HepG2 (cell line): ENCODE measurements around the gene PODXL2. TPM values are rescaled to one million over a fixed set of nuclear protein-coding genes. Genes with fewer than 3 reads are reported as not detected.
A peak's percentile ranks its signal among the peaks of the same experiment; 100 is the strongest.

Experiments
- FOXO1 ChIP-seq: sonication (generic); formaldehyde crosslinking; IDR thresholded peaks from 2 replicates; pipeline ENCODE4 v1.4.0; 2020; ENCODE audit warnings: missing genetic modification reagents
- MAZ ChIP-seq, 2 experiments: sonication (generic) in 1 of 2; formaldehyde crosslinking in 1 of 2; IDR thresholded peaks; 2 replicates each; pipeline versions ENCODE4 v1.5.0 to v1.6.1; 2012 to 2020; ENCODE audit warnings: low read depth in 2 of 2, mild to moderate bottlenecking in 2 of 2, borderline replicate concordance in 1 of 2, improper control_type of control experiment in 1 of 2, low read length in 1 of 2, missing genetic modification reagents in 1 of 2, moderate library complexity in 1 of 2
- NFIB ChIP-seq: sonication (generic); formaldehyde crosslinking; IDR thresholded peaks from 2 replicates; pipeline ENCODE4 v1.9.0; 2021; ENCODE audit warnings: missing genetic modification reagents, mild to moderate bottlenecking, borderline replicate concordance
- SRF ChIP-seq: IDR thresholded peaks from 2 replicates; pipeline ENCODE4 v1.6.1; 2011; ENCODE audit warnings: mild to moderate bottlenecking, low read depth, low read length, moderate library complexity
- ZNF317 ChIP-seq: sonication (generic); formaldehyde crosslinking; IDR thresholded peaks from 2 replicates; pipeline ENCODE4 v1.5.0; 2020; ENCODE audit warnings: mild to moderate bottlenecking, missing genetic modification reagents
- ZNF441 ChIP-seq: sonication (generic); formaldehyde crosslinking; IDR thresholded peaks from 2 replicates; pipeline ENCODE4 v1.7.0; 2021; ENCODE audit warnings: missing genetic modification reagents, borderline replicate concordance
- ZNF549 ChIP-seq: sonication (generic); formaldehyde crosslinking; IDR thresholded peaks from 2 replicates; pipeline ENCODE4 v1.5.0; 2020; ENCODE audit warnings: missing genetic modification reagents
- ZNF773 ChIP-seq: sonication (generic); formaldehyde crosslinking; IDR thresholded peaks from 2 replicates; pipeline ENCODE4 v1.4.0; 2020; ENCODE audit warnings: missing genetic modification reagents, borderline replicate concordance
- polyA plus RNA-seq, 8 experiments: library from polyadenylated mRNA; depleted of rRNA in 3 of 8; stranded (reverse) in 7 of 8; unstranded in 1 of 8; fragments of >200 nt; fragmentation: Illumina TruSeq in 4 of 8; extraction: Trizol in 4 of 8; gene quantifications; 2 replicates each; pipeline versions ENCODE4 v1.2.1 to v1.2.3, GENCODE V29; 2011 to 2016; ENCODE audit warnings: low read depth in 4 of 8, missing spikeins in 1 of 8, mixed read lengths in 1 of 8; ENCODE audit not compliant: insufficient read depth in 1 of 8
- total RNA-seq, 5 experiments: library from RNA; depleted of rRNA; stranded (reverse); fragments of >200 nt; fragmentation: Illumina TruSeq; extraction: Trizol; gene quantifications; 2 replicates each; pipeline ENCODE4 v1.2.3, GENCODE V29; 2016; ENCODE audit warnings: low read depth in 1 of 5
- TF ChIP-seq, protein P1 (sequence below): sonication (generic); formaldehyde crosslinking; IDR thresholded peaks from 2 replicates; pipeline ENCODE4 v1.4.0; 2020; ENCODE audit warnings: missing genetic modification reagents
- TF ChIP-seq, protein P2 (sequence below): sonication (generic); formaldehyde crosslinking; IDR thresholded peaks from 2 replicates; pipeline ENCODE4; 2020; ENCODE audit warnings: missing genetic modification reagents, mild to moderate bottlenecking, borderline replicate concordance
- TF ChIP-seq, protein P3 (sequence below): sonication (generic); formaldehyde crosslinking; IDR thresholded peaks from 2 replicates; pipeline ENCODE4 v1.8.1; 2023; ENCODE audit warnings: mild to moderate bottlenecking, missing genetic modification reagents
- TF ChIP-seq, protein P4 (sequence below): sonication (generic); formaldehyde crosslinking; IDR thresholded peaks from 2 replicates; pipeline ENCODE4 v1.5.0; 2020; ENCODE audit warnings: mild to moderate bottlenecking, missing genetic modification reagents
- TF ChIP-seq, protein P5 (sequence below): IDR thresholded peaks from 2 replicates; pipeline ENCODE4 v1.6.1; 2016; ENCODE audit warnings: low read depth, missing genetic modification reagents, missing compliant biosample characterization

PODXL2 gene
- total and polyA plus RNA-seq, 2 of the 13 experiments (the other 11 are each of a cell fraction or from before 2014, with no cell fraction given): 20.4 to 25.1 TPM

DNA sequence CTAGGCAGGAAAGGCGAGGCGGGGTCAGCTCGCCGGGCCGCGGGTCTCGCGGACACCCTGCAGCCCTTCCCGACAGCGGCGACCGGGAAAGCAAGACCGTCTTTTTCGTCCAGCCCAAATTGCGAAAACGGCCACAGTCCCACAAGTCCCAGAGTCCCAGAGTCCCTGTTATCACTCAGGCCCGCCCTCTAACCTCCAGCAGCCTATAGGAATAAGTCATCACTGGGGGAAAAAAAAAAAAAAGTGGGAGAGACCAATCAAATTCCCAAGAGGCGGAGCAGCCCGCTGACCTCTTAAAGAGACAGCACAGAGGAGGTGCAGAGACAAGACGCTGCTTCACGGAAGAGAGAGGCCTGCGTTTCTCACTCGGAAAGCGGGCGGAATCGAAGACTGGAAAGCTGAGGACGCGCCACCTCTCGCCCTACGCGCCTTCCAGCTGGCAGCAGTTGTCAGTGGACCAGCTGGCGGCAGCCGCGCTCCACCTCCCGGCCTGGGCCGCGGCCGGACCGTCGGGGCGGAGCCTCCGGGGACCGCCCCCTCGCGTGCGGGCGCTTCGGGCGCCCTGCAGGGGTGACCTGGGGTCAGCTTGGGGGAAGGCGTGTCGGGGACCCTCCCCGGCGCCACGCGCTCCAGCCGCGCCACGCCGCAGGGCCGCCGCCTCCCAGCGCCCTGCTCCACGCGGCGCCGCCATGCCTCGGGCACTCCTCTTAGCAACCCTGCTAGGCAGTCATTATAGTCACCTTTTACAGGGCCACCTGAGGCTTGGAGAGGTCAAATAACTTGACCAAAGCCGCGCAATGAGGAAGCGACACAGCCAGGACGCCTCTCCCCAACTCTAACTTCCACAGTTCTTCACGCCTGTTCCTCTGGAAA, 38.2 kb upstream of the PODXL2 start, which contains the start of gene TPRA1 (continued):
- TF ChIP-seq, protein P1, sequence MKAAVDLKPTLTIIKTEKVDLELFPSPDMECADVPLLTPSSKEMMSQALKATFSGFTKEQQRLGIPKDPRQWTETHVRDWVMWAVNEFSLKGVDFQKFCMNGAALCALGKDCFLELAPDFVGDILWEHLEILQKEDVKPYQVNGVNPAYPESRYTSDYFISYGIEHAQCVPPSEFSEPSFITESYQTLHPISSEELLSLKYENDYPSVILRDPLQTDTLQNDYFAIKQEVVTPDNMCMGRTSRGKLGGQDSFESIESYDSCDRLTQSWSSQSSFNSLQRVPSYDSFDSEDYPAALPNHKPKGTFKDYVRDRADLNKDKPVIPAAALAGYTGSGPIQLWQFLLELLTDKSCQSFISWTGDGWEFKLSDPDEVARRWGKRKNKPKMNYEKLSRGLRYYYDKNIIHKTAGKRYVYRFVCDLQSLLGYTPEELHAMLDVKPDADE (CRISPR knock-in tag): no peak
- TF ChIP-seq SRF: no peak
- TF ChIP-seq FOXO1 (CRISPR knock-in tag): no peak
- TF ChIP-seq MAZ (IDR thresholded peaks at IDR 0.05; ENCODE audit: borderline replicate concordance, low read depth, low read length): no peak
- peak; percentile 33; the same call in 1 of the 2 replicates for TF ChIP-seq MAZ (CRISPR knock-in tag; IDR thresholded peaks at IDR 0.05; ENCODE audit: low read depth)
- TF ChIP-seq, protein P2, sequence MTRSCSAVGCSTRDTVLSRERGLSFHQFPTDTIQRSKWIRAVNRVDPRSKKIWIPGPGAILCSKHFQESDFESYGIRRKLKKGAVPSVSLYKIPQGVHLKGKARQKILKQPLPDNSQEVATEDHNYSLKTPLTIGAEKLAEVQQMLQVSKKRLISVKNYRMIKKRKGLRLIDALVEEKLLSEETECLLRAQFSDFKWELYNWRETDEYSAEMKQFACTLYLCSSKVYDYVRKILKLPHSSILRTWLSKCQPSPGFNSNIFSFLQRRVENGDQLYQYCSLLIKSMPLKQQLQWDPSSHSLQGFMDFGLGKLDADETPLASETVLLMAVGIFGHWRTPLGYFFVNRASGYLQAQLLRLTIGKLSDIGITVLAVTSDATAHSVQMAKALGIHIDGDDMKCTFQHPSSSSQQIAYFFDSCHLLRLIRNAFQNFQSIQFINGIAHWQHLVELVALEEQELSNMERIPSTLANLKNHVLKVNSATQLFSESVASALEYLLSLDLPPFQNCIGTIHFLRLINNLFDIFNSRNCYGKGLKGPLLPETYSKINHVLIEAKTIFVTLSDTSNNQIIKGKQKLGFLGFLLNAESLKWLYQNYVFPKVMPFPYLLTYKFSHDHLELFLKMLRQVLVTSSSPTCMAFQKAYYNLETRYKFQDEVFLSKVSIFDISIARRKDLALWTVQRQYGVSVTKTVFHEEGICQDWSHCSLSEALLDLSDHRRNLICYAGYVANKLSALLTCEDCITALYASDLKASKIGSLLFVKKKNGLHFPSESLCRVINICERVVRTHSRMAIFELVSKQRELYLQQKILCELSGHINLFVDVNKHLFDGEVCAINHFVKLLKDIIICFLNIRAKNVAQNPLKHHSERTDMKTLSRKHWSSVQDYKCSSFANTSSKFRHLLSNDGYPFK (CRISPR knock-in tag): no peak
- TF ChIP-seq ZNF317 (CRISPR knock-in tag): no peak
- TF ChIP-seq, protein P3, sequence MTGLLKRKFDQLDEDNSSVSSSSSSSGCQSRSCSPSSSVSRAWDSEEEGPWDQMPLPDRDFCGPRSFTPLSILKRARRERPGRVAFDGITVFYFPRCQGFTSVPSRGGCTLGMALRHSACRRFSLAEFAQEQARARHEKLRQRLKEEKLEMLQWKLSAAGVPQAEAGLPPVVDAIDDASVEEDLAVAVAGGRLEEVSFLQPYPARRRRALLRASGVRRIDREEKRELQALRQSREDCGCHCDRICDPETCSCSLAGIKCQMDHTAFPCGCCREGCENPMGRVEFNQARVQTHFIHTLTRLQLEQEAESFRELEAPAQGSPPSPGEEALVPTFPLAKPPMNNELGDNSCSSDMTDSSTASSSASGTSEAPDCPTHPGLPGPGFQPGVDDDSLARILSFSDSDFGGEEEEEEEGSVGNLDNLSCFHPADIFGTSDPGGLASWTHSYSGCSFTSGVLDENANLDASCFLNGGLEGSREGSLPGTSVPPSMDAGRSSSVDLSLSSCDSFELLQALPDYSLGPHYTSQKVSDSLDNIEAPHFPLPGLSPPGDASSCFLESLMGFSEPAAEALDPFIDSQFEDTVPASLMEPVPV (CRISPR knock-in tag): no peak
- TF ChIP-seq, protein P4, sequence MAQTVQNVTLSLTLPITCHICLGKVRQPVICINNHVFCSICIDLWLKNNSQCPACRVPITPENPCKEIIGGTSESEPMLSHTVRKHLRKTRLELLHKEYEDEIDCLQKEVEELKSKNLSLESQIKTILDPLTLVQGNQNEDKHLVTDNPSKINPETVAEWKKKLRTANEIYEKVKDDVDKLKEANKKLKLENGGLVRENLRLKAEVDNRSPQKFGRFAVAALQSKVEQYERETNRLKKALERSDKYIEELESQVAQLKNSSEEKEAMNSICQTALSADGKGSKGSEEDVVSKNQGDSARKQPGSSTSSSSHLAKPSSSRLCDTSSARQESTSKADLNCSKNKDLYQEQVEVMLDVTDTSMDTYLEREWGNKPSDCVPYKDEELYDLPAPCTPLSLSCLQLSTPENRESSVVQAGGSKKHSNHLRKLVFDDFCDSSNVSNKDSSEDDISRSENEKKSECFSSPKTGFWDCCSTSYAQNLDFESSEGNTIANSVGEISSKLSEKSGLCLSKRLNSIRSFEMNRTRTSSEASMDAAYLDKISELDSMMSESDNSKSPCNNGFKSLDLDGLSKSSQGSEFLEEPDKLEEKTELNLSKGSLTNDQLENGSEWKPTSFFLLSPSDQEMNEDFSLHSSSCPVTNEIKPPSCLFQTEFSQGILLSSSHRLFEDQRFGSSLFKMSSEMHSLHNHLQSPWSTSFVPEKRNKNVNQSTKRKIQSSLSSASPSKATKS: no peak
- no peak; the same call in 1 of the 2 replicates for TF ChIP-seq ZNF441
- TF ChIP-seq ZNF549 (CRISPR knock-in tag): no peak
- TF ChIP-seq ZNF773 (CRISPR knock-in tag): no peak
- TF ChIP-seq, protein P5, sequence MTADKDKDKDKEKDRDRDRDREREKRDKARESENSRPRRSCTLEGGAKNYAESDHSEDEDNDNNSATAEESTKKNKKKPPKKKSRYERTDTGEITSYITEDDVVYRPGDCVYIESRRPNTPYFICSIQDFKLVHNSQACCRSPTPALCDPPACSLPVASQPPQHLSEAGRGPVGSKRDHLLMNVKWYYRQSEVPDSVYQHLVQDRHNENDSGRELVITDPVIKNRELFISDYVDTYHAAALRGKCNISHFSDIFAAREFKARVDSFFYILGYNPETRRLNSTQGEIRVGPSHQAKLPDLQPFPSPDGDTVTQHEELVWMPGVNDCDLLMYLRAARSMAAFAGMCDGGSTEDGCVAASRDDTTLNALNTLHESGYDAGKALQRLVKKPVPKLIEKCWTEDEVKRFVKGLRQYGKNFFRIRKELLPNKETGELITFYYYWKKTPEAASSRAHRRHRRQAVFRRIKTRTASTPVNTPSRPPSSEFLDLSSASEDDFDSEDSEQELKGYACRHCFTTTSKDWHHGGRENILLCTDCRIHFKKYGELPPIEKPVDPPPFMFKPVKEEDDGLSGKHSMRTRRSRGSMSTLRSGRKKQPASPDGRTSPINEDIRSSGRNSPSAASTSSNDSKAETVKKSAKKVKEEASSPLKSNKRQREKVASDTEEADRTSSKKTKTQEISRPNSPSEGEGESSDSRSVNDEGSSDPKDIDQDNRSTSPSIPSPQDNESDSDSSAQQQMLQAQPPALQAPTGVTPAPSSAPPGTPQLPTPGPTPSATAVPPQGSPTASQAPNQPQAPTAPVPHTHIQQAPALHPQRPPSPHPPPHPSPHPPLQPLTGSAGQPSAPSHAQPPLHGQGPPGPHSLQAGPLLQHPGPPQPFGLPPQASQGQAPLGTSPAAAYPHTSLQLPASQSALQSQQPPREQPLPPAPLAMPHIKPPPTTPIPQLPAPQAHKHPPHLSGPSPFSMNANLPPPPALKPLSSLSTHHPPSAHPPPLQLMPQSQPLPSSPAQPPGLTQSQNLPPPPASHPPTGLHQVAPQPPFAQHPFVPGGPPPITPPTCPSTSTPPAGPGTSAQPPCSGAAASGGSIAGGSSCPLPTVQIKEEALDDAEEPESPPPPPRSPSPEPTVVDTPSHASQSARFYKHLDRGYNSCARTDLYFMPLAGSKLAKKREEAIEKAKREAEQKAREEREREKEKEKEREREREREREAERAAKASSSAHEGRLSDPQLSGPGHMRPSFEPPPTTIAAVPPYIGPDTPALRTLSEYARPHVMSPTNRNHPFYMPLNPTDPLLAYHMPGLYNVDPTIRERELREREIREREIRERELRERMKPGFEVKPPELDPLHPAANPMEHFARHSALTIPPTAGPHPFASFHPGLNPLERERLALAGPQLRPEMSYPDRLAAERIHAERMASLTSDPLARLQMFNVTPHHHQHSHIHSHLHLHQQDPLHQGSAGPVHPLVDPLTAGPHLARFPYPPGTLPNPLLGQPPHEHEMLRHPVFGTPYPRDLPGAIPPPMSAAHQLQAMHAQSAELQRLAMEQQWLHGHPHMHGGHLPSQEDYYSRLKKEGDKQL (CRISPR knock-in tag): no peak
- TF ChIP-seq NFIB (CRISPR knock-in tag): no peak
